ENCODE measurements around the gene ALX1.

DNA sequence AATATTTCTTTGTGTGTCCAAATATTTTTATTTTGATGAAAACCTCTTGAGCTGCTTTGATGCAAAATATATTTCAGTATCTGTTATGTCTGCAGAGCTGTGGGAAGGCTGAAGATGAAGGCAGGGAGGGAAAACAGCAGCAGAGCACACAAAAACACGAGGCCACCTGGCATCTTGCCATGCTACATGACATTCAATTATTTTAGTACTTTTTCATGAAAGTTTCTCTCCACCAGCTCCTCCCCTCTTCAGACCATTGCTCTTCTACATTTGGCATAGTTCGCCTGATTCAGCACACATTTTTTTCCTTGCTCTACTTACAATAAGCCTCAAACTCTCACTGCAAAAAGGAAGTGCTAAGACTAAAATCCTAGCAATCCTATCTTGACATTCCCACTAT lies 4.6 kb upstream of the ALX1 start:
- TF ChIP-seq, protein P1, sequence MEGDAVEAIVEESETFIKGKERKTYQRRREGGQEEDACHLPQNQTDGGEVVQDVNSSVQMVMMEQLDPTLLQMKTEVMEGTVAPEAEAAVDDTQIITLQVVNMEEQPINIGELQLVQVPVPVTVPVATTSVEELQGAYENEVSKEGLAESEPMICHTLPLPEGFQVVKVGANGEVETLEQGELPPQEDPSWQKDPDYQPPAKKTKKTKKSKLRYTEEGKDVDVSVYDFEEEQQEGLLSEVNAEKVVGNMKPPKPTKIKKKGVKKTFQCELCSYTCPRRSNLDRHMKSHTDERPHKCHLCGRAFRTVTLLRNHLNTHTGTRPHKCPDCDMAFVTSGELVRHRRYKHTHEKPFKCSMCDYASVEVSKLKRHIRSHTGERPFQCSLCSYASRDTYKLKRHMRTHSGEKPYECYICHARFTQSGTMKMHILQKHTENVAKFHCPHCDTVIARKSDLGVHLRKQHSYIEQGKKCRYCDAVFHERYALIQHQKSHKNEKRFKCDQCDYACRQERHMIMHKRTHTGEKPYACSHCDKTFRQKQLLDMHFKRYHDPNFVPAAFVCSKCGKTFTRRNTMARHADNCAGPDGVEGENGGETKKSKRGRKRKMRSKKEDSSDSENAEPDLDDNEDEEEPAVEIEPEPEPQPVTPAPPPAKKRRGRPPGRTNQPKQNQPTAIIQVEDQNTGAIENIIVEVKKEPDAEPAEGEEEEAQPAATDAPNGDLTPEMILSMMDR (conservative IDR thresholded peaks at IDR 0.05; ENCODE audit: low read depth, low read length), result no peak
- no peak for TF ChIP-seq EZH2 (IDR thresholded peaks at IDR 0.05; ENCODE audit: borderline replicate concordance, low read depth, low read length, poor library complexity, severe bottlenecking)

All from A673 (cell line).